GM04503 (cell line): ENCODE data around the gene ZBTB14.

ENCODE experiments used
- DNase-seq: peaks from one replicate; pipeline ENCODE4 v3.0.0-alpha.2; 2012; ENCODE audit warnings: low read depth

ZBTB14 gene

DNA sequence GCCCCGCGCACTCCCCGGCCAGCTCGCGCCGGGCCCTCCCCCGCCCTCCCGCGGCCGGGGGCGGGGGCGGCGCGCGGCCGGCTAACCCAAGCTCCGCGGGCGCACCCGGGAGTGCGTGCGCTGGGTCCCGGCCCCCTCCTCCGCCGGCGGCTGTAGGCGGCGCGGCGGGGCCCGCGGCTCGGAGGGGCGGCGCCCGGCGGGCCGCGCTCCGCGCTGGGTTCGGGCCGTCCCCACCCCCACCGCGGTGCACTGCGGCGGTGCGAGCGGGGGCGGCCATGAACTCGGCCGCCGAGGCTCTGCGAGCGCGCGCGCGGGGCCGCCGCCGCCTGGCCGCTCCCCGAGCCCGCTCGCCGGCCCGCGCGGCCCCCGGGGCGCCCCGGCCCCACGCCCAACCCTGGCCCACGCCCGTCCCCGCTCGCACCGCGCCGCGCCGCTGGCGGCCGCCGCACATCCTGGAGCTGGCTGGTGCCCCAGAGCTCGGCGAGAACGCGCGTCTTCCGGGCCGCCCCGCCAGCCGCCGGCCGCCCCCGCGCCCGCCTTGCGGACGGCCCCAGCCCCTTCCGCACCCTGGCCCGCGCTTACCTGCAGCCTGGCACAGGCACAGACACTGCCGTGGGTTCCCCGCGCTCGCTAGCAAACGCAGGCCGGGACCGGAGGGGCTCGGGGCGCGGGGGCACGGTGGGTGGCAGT, at the start of gene ZBTB14:
Gene ZBTB14 (minus strand): TSS at position 496 of the 690 bp plus-strand sequence. CDS start 2,480 bp downstream, outside the sequence.
- no peak for DNase-seq

DNA sequence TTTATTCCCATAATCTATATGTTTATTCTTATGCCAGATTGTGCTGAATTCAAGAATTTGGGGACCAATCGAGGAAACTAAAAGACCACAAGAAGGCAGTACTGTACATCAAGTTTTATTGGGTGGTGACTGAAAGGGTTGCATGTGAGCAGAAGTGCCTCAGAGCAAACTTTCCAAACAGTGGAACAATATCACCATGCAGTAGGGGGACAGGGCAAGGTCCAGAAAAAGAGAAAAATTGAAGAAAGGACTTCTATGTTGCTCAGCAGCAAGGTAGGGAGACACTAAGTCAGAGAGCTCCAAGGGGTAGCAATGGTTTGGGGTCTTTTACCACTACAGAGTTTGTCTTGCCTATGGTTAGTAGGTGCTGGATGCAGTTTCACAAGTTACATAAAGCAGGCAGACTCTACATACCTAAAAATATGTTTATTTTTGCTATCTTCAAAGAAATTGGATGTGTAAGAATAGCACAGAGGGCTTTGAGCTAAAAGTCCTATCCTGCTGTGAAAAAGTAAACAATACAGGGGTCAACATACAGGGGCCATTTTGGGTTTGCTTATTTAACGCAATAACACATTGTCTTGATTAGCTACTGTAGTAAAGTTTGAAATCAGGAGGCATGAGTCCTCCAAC, 43.8 kb upstream of the ZBTB14 start:
- no peak for DNase-seq

GRCh38 chr18:5334456-5335075, 39.0 kb upstream of the ZBTB14 start:
- no peak for DNase-seq

- DNase-seq: no peak
These were observed 22.7 kb upstream of the ZBTB14 start for GRCh38 chr18:5318061-5318700.

DNA sequence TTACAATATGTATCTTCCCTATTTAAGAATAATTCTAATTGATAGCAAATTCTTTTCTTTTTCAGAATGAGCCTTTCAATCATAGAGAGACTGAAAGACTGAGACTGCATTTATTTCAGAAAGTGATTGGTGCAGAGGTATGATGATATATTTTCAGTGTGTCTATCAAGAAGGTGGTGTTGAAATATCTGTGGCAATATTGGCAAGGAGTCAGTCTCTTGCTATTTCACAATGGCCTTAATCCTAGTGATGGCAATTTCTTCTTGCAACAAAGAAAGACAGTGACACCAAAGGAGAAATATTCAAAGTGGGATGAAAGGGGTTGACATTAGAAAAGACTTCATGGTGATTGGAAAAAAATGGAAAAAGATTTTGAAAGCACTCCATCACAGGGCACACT, 21.7 kb upstream of the ZBTB14 start:
- no peak for DNase-seq

- DNase-seq: no peak
These were observed 20.3 kb upstream of the ZBTB14 start for GRCh38 chr18:5315838-5316237.

GRCh38 chr18:5311301-5311989, 15.9 kb upstream of the ZBTB14 start:
- DNase-seq: no peak

DNA sequence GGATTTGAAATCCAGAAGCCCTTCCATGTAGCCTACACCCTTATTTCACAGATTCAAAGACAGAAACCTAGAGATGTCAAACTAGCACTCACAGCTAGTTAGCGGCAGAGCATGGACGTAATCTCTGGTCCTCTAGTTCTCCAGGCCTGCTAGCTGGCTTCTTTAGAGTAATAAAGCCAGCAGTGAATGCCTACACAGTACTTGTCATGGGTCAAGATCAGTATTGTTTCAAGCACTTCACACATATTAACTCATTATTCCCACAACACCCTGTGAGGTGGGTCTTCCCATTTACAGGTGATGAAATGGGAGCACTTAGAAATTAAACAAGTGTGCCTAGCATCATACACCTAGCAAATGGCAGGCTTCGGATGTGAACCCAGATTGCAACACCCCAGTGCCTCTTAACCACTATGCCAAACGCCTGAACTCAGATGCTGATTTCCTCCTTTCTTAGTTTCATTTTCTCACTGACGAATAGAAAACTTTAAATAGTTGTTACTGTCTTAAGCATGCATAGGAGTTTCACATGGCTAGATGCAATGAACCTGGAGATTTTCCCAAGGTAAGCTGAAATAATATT, 14.5 kb upstream of the ZBTB14 start:
- no peak for DNase-seq

GRCh38 chr18:5305835-5306234, 10.3 kb upstream of the ZBTB14 start:
- DNase-seq: no peak

DNA sequence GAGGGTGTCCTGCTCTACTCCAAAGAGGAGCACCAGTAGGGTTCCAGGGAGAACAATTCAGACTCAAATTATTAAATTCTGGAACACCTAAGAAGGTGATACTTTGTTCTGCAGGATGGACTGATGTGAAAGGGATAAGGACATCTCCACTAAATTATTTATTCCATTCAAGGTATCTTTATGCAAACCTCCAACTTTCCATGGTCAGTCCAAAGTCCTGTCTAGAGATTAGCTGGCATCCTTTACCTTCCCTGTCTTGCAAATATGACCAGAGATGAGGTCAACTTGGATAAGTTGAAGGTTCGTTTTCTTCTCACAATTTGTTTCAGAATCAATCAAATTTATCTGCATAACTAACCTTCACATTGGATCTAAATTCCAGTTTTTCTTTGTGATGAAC, 8.7 kb upstream of the ZBTB14 start:
- no peak for DNase-seq

DNA sequence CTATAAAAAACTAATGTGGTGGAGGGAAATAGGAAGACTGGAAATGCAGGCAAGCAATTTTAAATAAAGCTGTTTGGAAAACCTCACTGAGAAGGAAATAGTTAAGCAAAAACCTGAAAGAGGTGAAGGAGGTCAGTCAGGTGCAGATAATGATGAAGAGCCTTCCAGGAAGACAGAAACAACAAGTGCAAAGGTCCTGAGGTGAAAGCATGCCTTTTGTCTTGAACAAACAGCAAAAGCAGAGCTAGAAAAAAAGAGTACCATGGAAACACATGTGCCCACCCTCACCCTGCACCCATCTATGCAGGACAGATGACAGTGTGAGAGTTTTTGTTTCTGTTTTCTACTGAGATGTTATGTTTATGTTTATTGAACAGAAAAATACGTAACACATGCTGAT, 8.1 kb upstream of the ZBTB14 start:
- no peak for DNase-seq

GRCh38 chr18:5302606-5303005, 7.1 kb upstream of the ZBTB14 start:
- DNase-seq: no peak

GRCh38 chr18:5300476-5301010, 5.0 kb upstream of the ZBTB14 start:
- no peak for DNase-seq

DNA sequence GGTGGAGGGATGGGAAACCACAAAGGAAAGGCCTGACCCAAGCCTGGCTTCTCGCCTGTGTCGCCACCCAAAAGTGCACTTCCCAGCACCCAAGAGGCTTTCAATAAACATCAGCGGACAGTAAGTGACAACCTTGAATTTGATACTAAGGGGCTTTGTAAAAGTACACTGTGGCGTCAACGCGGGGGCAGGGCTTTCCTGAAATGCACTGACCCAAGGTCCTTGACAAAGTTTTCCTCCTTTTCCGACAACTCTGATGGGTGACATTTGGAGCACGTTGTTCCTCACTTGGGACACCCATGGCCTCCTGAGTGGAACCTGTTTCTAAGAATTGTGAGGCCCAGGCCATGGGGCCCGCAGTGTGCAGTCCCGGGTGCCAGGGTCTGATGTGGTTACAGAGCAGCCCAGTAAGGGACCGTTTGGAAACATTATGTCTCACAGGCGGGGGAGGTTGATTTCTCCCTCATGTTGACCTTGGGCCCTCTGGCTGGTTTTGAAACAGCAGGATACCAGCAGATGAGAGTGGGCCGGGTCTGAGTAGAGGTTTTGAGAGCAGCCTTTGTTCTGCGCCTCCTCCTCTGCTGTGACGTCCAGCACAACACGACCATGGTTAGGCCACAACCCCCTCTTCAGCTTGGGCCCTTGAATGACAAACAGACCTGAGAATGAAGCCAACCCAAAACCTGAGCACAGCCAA, 2.8 kb upstream of the ZBTB14 start:
- DNase-seq: no peak

- DNase-seq: no peak
These were observed 2.1 kb upstream of the ZBTB14 start for GRCh38 chr18:5297597-5297996.

DNA sequence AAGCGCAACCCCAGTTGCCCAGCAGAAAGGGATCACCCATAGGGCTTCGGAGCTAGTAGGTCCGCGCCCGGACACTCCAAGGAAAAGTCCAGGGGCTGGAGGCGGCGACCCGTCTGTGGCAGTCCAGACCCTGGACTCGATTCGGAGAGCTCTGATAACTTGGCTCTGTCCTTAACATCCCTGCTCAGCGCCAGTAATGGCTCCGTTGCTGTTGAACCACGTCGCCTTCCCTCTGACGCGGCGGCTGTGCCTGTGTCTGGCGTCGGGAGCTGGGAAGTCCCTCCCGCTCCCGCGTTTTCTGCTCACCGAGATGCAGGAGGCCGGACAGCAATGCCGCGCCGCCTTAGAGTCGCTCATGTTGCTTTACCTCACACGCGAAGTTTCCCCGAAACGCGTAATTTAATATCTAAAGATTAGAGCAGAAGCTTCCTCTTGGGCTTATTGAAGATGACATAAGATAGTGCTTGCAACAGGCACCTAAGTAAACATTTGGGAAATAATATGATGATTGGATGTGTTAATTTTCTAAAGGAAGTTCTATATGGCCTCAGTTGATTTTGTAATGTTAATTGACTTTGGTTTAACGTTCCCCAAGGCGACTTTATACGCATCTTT, 1.3 kb upstream of the ZBTB14 start:
- DNase-seq: no peak

GRCh38 chr18:5295981-5296705, 617 bp upstream of the ZBTB14 start:
- DNase-seq: peak; percentile 68

DNA sequence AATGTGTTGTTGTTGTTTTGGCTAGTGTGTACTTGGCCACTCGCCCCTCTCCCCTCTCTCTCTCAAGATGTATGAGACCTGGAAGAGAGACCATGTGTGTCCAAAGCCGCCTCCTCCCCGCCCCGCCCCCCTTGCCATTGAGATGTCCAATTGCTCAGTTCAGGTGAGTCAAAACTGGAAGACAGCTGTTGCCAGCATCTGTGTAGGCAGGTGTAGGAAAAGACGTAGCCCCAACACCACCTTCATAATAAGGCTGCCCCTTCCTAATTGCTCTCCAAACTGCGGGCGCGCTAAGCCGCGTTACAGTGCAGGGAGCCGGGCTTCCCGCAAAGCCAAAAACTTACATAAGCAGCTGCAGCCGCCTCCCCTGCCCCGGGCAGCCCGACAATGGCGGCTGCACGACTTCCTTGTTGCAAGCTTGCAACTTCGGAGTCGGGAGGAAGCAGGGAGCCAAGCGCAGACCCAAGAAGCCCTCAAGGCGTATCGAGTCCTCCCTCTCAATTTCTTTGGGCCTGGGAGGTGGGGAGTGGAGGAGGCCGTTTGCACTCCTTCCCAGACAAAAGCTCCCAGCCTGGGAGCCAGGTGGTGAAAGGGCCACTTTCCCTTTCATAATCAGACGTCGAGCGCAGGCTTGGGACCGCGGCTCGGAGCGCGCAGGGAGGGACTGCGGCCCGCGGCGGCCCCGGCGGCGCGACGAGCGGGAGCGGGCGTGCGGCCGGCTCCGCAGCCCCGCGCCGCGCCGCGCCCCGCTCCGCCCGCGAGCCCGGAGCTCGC, 882 bp downstream of the ZBTB14 start:
- DNase-seq: no peak

DNA sequence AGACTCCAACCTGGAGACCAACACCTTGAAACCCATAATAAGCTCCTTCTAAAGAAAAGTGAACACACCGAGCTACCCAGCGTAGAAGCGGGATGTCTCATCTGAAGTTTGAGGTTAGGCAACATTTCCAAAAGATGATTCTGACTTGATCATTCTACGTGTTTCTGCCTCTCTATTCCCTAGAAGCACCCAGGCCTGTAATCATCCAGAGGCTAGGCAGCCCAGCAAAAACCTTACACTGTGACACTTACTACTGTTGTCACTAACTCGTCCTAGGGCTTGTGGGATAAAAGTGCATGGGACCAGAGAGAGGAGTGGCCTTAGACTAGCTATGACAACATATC, 1.4 kb downstream of the ZBTB14 start:
- no peak for DNase-seq
